ENCODE results near the gene ABHD17A. TPM values are rescaled to one million over a fixed set of nuclear protein-coding genes. Genes with fewer than 3 reads are reported as not detected.

The ABHD17A gene
- total and polyA plus RNA-seq, 2 donors (not counting 1 experiment from before 2014, with no cell fraction given) = 63.1 to 134 TPM

DNA sequence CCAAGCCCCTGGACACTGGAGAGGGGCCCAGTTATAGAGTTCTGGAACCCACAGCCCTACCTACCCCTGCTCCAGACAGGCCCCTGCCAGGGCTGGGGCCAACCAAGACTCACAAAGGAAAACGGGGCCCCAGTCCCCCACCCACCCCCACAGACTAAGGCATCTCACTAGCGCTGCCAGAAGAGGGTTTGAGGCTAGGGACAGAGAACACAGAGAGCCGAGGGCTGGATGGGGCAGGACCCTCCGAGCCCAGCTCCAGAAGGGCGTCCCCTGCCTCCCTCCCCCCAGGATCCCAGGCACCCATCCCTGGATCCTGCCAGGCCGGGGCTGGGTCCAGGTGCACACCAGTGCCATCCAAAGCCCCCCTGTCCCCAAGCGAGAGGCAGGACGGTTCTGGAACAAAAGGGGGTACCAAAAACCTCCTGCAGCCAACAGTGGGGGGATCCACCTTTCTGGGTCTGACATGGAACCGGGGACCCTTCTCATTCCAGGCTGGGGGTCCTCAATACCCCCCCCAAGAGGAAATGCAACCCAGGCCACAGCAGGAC is 32.6 kb downstream of the ABHD17A start:
- H3K79me2 ChIP-seq (ENCODE audit: control insufficient read depth, insufficient read depth, low read length) = peaks cover 70% of the 10 kb centered on the region
- H4K20me1 ChIP-seq (ENCODE audit: control insufficient read depth, insufficient read depth, low read length, poor library complexity, severe bottlenecking) = peaks cover 64% of the 10 kb centered on the region
- ChIA-PET CTCF (no interaction called here), POLR2A (interaction anchor here (0.7 kb wide), 2 partner anchors 22 to 398 kb away, joined by 3 to 5 read pairs; no protein-coding TSS in a partner anchor)
- peak overlapping the region; percentile 79 for H3K4me2 ChIP-seq (replicated peaks; ENCODE audit: low read depth, low read length, poor library complexity, severe bottlenecking)
- intact Hi-C loops (cut with micrococcal nuclease) = no loop called here
- H3K9me3 Mint-ChIP-seq (ENCODE audit: insufficient read depth) = no peaks in the 10 kb centered on the region
- ATAC-seq (ENCODE audit: low read depth) (no peak), DNase-seq (no peak)
- WGBS (ENCODE audit: insufficient coverage) = 63% methylated on average over 8 of the region's 9 CpGs
- H3K4me3 ChIP-seq (ENCODE audit: control extremely low read depth in 1 of 5, extremely low read depth in 1 of 5, insufficient read depth in 1 of 5, low read depth in 2 of 5, low read length in 4 of 5) = peak overlapping the region in 1 of 5 experiments; percentile 24
- H3K4me1 Mint-ChIP-seq = peaks cover 59% of the 10 kb centered on the region
- peak overlapping the region; percentile 73 for H3K4me3 Mint-ChIP-seq
- H3K27me3 Mint-ChIP-seq = no peaks in the 10 kb centered on the region
- H3K36me3 ChIP-seq (replicated peaks in 1 of 2; ENCODE audit: control extremely low read depth in 1 of 2, control insufficient read depth in 1 of 2, extremely low read depth in 1 of 2, insufficient read depth in 2 of 2, low read length in 1 of 2) = peaks cover 0 to 4% of the 10 kb centered on the region in 2 experiments
- TF ChIP-seq CTCF (IDR thresholded peaks at IDR 0.05) (no peak), EZH2 (IDR thresholded peaks at IDR 0.05; ENCODE audit: borderline replicate concordance, insufficient read depth, low read depth, low read length, poor library complexity, severe bottlenecking) (no peak)
- H2AFZ ChIP-seq (ENCODE audit: insufficient read depth, low read depth, low read length, poor library complexity, severe bottlenecking) = no peak overlapping the region
- no peak overlapping the region for H3K27ac Mint-ChIP-seq
- no peaks in the 10 kb centered on the region for H3K9me3 ChIP-seq (ENCODE audit: control extremely low read depth in 1 of 3, control insufficient read depth in 2 of 3, insufficient read depth in 1 of 3, low read length in 2 of 3)
- H3K4me1 ChIP-seq (ENCODE audit: control insufficient read depth in 2 of 2, insufficient read depth in 2 of 2, low read length in 2 of 2) = peaks cover 65 to 75% of the 10 kb centered on the region in 2 donors
- peak overlapping the region in 1 of 2 donors; percentile 34 for H3K27ac ChIP-seq (ENCODE audit: low read length in 2 of 2)
- no peak overlapping the region for H3K9ac ChIP-seq (ENCODE audit: low read length)
- H3K27me3 ChIP-seq (replicated peaks in 1 of 4; ENCODE audit: control extremely low read depth in 1 of 4, control insufficient read depth in 3 of 4, insufficient read depth in 4 of 4, low read length in 3 of 4) = no peaks in the 10 kb centered on the region

Measured in B cell (primary cell).